ENCODE data around the gene TMEM190.
"Not testable (repeated sequence)": the region's sequence is repeated elsewhere in the genome, so short reads cannot be mapped to it uniquely, and the experiment has no call there.

TMEM190 gene

DNA sequence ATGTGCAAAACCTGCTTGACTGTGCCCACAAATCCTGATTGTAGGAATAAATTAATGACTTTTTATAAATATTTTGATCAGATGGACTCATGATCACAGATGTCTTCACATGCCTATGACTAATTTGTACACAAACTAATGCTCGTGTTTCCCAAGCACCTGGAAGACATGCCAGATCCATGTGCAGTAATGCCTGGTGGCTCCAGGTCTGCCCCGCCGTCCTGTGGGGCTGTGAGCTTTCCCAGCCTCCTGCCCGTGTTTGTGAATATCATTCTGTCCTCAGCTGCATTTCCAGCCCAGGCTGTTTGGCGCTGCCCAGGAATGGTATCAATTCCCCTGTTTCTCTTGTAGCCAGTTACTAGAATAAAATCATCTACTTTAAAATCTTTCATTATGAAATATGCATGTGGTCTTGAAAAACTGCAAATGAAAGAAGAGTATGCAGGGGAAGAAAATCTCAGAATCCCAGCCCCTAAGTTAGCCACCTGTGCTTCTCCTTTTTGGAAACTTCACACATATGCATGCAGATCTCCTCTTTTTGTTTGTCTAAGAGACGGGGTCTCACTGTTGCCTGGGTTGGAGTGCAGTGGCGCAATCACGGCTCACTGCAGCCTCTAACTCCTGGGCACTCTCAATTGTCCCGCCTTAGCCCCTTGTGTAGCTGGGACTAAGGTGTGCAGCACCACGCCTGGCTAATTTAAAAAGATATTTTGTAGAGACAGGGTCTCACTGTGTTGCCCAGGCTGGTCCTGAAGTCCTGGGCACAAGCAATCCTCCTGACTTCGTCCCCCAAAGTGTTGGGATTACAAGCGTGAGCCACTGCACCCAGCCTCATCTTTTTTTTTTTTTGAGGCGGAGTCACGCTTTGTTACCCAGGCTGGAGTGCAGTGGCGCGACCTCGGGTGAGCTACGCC, 15.3 kb downstream of the TMEM190 start:
- no peak for DNase-seq (ENCODE audit: low read depth)

- DNase-seq (ENCODE audit: low read depth) = no peak
These were observed 16.5 kb downstream of the TMEM190 start for GRCh38 chr19:55392820-55393761.

- DNase-seq (ENCODE audit: low read depth) = no peak
These were observed 21.7 kb downstream of the TMEM190 start for GRCh38 chr19:55398200-55398925.

DNA sequence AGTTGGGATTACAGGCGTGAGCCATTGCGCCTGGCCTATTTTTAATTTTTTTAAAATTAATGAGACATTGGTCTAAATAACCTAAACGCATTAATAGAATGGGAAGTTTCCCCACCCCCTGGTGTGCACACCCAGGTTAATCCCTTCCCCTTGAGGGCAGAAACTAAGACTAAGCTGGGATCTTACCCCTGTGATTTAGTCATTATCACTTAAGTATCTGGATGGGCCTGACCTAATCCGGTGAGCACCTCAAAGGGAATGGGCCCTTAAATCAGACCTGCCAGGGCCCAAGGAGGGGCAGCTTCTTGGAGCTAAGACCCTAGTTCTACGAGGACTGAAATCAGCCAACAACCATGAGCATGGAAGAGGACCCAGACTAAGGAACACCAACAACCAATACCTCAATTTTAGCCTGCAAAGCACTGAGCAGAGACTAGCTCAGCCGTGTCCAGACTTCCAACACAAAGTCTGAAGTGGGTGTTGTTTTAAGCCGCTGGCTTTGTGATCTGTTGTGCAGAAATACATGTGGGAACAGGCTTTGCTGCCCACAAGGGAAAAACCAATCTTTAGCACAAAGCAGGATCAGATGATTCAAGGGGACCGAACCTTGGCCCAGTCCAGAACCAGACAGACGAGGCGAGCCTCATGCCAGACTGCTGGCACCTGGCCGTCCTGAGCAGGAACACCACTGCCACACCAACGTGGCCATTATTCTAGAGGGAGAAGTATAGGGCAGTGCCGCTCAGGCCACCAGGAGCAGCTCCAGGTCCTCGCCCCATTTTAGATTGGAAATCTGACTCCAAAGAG, 23.9 kb downstream of the TMEM190 start:
- DNase-seq (ENCODE audit: low read depth) = no peak

GRCh38 chr19:55401390-55401789, 24.8 kb downstream of the TMEM190 start:
- DNase-seq (ENCODE audit: low read depth) = not testable (repeated sequence)

GRCh38 chr19:55402509-55402908, 25.9 kb downstream of the TMEM190 start:
- no peak for DNase-seq (ENCODE audit: low read depth)

DNA sequence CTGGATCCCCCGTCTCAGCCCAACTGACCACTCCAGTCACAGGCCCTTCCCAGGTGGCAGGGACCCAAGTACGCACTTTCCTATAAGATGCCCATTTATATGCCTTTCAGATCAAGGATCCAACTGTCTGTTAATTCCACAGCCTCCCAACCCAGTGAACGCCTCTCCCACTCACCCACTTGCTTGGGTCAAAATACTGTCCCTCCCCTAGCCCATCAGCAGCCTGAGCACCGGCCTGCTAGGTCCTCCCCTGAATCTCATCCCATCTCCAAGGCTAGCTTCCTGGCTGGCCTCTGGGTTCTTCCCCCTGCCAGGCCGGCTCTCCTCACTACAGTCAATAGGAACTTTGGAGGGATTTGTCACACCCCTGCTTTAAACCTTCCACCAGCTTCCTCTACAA, 29.0 kb downstream of the TMEM190 start:
- DNase-seq (ENCODE audit: low read depth) = no peak

GRCh38 chr19:55406091-55406825, 29.6 kb downstream of the TMEM190 start:
- no peak for DNase-seq (ENCODE audit: low read depth)

- no peak for DNase-seq (ENCODE audit: low read depth)
These were observed 30.4 kb downstream of the TMEM190 start for GRCh38 chr19:55406826-55407549.

GRCh38 chr19:55407550-55407799, 30.8 kb downstream of the TMEM190 start, which contains the start of gene UBE2S:
Gene UBE2S (minus strand): TSS chr19:55407788. CDS start chr19:55407589, 199 bp downstream.
- DNase-seq (ENCODE audit: low read depth) = not testable (repeated sequence)

DNA sequence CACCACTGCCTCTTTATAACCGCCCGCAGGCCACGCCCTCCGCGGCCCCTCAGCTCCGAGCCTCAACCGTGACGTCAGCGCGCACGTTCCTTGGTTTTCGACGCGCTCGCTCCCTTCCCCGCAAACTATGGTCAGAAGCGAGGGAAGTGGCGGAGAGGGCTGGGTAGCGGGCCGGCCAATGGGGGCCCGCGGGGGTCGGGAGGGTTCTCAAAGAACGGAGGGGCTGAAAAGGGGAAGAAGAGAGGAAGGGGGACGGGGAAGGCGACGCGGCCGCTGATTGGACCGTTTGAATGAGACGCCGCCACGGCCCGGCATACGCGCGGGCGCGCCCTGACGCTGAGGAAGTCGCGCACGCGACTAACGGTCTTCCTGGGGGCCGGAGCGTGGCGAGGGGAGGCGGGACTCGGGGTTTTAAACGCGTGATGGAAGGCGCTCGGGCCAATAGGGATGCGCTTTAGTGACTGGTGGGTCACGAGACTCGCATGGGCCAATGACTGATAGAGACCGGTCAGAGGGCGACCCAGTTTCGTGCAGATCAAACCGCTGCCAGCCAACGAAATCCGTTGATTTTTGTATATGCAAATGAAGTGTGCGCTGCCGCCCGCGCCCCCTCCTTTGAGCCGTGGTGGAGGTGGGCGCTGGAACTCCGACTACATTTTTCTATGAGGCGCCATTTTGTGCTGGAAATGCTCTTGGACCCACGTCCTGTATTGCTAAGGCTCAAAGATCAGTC, 31.3 kb downstream of the TMEM190 start:
- DNase-seq (ENCODE audit: low read depth) = peak; percentile 97

GRCh38 chr19:55408533-55408872, 31.9 kb downstream of the TMEM190 start:
- no peak for DNase-seq (ENCODE audit: low read depth)

GRCh38 chr19:55409179-55409578, 32.6 kb downstream of the TMEM190 start:
- DNase-seq (ENCODE audit: low read depth) = not testable (repeated sequence)

DNA sequence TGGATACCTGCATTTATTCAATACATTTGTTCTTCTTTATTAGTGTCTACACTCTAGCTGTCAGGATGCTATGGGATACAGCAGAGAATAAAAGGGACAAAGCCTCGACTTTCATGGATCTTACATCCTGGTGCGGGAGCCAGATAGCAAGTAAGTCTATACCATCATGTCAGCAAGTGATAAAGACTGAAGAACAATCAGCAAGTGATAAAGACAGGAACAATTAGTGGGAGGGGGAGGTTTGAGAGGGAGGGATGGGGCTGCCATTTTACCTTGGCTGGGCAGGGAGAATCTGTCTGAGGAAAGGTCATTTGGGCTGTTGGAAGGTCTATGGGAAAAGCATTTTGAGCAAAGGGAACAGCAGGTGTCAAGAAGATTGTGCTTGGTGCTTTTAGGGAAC, 33.5 kb downstream of the TMEM190 start:
- no peak for DNase-seq (ENCODE audit: low read depth)

- DNase-seq (ENCODE audit: low read depth) = peak; percentile 44
These were observed 41.6 kb downstream of the TMEM190 start for GRCh38 chr19:55418185-55418584.

- DNase-seq (ENCODE audit: low read depth) = no peak
These were observed 42.5 kb downstream of the TMEM190 start for GRCh38 chr19:55419103-55419502.

GRCh38 chr19:55419624-55420236, 43.1 kb downstream of the TMEM190 start:
- DNase-seq (ENCODE audit: low read depth) = no peak

DNA sequence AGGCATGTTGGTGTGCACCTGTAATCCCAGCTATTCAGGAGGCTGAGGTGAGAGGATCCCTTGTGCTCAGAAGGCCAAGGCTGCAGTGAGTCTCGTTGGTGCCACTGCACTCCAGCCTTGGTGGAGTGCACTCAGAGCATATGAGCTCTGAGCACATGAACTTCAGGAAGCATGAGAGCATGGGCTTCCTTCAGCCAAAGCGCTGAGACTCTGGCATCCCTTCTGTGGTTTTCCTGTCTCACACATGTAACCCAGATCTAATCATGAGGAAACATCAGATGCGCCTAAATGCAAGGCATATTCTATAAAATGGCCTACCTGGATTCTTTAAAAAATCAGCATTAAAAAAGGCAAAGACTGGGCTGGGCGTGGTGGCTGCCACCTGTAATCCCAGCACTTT, 44.7 kb downstream of the TMEM190 start:
- DNase-seq (ENCODE audit: low read depth) = not testable (repeated sequence)

All from activated T-cell treated with anti-CD3 and anti-CD28 coated beads for 24 hours (primary cell).